HepG2 (cell line): Measurements from ENCODE around the gene WDR54. TPM values are rescaled to one million over a fixed set of nuclear protein-coding genes. Genes with fewer than 3 reads are reported as not detected.

Experiments used
- HNF1A ChIP-seq, 2 experiments: sonication (generic) in 1 of 2; formaldehyde crosslinking in 1 of 2; IDR thresholded peaks; 2 replicates each; pipeline versions ENCODE4 v1.4.0 to v1.6.1; 2016 to 2020; ENCODE audit warnings: borderline replicate concordance in 1 of 2, low read depth in 1 of 2, mild to moderate bottlenecking in 1 of 2, missing genetic modification reagents in 1 of 2
- JUN ChIP-seq: sonication (generic); formaldehyde crosslinking; IDR thresholded peaks from 2 replicates; pipeline ENCODE4 v1.4.0; 2020; ENCODE audit warnings: mild to moderate bottlenecking, missing genetic modification reagents
- KLF6 ChIP-seq: IDR thresholded peaks from 2 replicates; pipeline ENCODE4 v1.8.0; 2016; ENCODE audit warnings: missing biosample characterization, missing genetic modification reagents
- MAFK ChIP-seq, 2 experiments: IDR thresholded peaks in 1 of 2; conservative IDR thresholded peaks in 1 of 2; 2 replicates each; pipeline ENCODE4 v1.6.1; 2011; ENCODE audit warnings: improper control_type of control experiment in 2 of 2, low read length in 2 of 2
- PHF8 ChIP-seq: sonication (generic); formaldehyde crosslinking; IDR thresholded peaks from 2 replicates; pipeline ENCODE4 v1.5.0; 2020; ENCODE audit warnings: missing genetic modification reagents
- REPIN1 ChIP-seq: sonication (generic); formaldehyde crosslinking; IDR thresholded peaks from 2 replicates; pipeline ENCODE4 v1.8.0; 2022; ENCODE audit warnings: missing genetic modification reagents, low read depth, mild to moderate bottlenecking, borderline replicate concordance
- REXO4 ChIP-seq: sonication (generic); formaldehyde crosslinking; IDR thresholded peaks from 2 replicates; pipeline ENCODE4 v1.8.0; 2022; ENCODE audit warnings: missing genetic modification reagents, mild to moderate bottlenecking, borderline replicate concordance
- RFX5 ChIP-seq: IDR thresholded peaks from 2 replicates; pipeline ENCODE4 v1.6.1; 2011; ENCODE audit warnings: low read depth, low read length, improper control_type of control experiment
- SALL2 ChIP-seq: sonication (generic); formaldehyde crosslinking; IDR thresholded peaks from 2 replicates; pipeline ENCODE4 v1.8.1; 2023; ENCODE audit warnings: mild to moderate bottlenecking, missing genetic modification reagents, inconsistent platforms
- TOPORS ChIP-seq: sonication (generic); formaldehyde crosslinking; IDR thresholded peaks from 2 replicates; pipeline ENCODE4 v1.8.0; 2023; ENCODE audit warnings: mild to moderate bottlenecking, missing genetic modification reagents
- TP53 ChIP-seq: sonication (generic); formaldehyde crosslinking; conservative IDR thresholded peaks from 2 replicates; pipeline ENCODE4 v1.4.0; 2020; ENCODE audit warnings: missing genetic modification reagents
- ZBTB39 ChIP-seq: sonication (generic); formaldehyde crosslinking; IDR thresholded peaks from 2 replicates; pipeline ENCODE4 v1.5.0; 2020; ENCODE audit warnings: missing genetic modification reagents
- ZFP1 ChIP-seq: IDR thresholded peaks from 2 replicates; pipeline ENCODE4 v1.6.1; 2016
- ZNF124 ChIP-seq: sonication (generic); formaldehyde crosslinking; IDR thresholded peaks from 2 replicates; pipeline ENCODE4 v1.4.0; 2020; ENCODE audit warnings: missing genetic modification reagents
- ZNF24 ChIP-seq: fragments of 450-650 bp; IDR thresholded peaks from 2 replicates; pipeline ENCODE4 v1.6.1; 2017; ENCODE audit warnings: antibody characterized with exemption, mild to moderate bottlenecking
- ZNF354B ChIP-seq: sonication (generic); formaldehyde crosslinking; IDR thresholded peaks from 2 replicates; pipeline ENCODE4 v1.8.0; 2022; ENCODE audit warnings: mild to moderate bottlenecking, missing genetic modification reagents
- ZNF460 ChIP-seq: sonication (generic); formaldehyde crosslinking; IDR thresholded peaks from 2 replicates; pipeline ENCODE4 v1.5.1; 2020; ENCODE audit warnings: missing genetic modification reagents, mild to moderate bottlenecking, borderline replicate concordance
- ZNF782 ChIP-seq: sonication (generic); formaldehyde crosslinking; IDR thresholded peaks from 2 replicates; pipeline ENCODE4 v1.4.0; 2020; ENCODE audit warnings: missing genetic modification reagents, mild to moderate bottlenecking, borderline replicate concordance
- polyA plus RNA-seq, 8 experiments: library from polyadenylated mRNA; depleted of rRNA in 3 of 8; stranded (reverse) in 7 of 8; unstranded in 1 of 8; fragments of >200 nt; fragmentation: Illumina TruSeq in 4 of 8; extraction: Trizol in 4 of 8; gene quantifications; 2 replicates each; pipeline versions ENCODE4 v1.2.1 to v1.2.3, GENCODE V29; 2011 to 2016; ENCODE audit warnings: low read depth in 4 of 8, missing spikeins in 1 of 8, mixed read lengths in 1 of 8; ENCODE audit not compliant: insufficient read depth in 1 of 8
- total RNA-seq, 5 experiments: library from RNA; depleted of rRNA; stranded (reverse); fragments of >200 nt; fragmentation: Illumina TruSeq; extraction: Trizol; gene quantifications; 2 replicates each; pipeline ENCODE4 v1.2.3, GENCODE V29; 2016; ENCODE audit warnings: low read depth in 1 of 5
- TF ChIP-seq, protein P1 (sequence below): sonication (generic); formaldehyde crosslinking; IDR thresholded peaks from 2 replicates; pipeline ENCODE4 v1.4.0; 2020; ENCODE audit warnings: missing genetic modification reagents

The WDR54 gene
- total and polyA plus RNA-seq, 2 of the 13 experiments (the other 11 are each of a cell fraction or from before 2014, with no cell fraction given), result 2.0 to 17.3 TPM

DNA sequence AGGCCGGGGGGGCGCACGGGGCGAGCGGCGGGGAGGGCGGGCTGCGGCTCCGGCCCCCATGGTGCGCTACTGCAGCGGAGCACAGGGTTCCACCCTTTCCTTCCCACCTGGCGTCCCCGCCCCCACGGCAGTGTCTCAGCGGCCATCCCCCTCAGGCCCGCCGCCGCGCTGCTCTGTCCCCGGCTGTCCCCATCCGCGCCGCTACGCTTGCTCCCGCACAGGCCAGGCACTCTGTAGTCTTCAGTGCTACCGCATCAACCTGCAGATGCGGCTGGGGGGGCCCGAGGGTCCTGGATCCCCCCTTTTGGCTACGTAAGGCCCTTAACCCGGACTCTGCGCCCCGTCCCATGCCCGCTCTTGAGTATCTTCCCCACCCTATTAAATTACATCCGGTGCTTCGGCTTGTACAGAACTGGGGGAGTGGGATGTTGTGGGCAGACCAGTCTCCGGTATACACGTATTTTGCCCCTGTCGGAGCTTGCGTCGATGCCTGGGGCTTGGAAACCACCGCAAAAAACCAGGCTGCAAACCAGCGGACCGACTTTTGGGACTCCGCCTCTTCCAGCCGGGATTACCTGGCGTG, 36.1 kb downstream of the WDR54 start (continued):
- no peak for TF ChIP-seq ZFP1 (CRISPR knock-in tag)
- peak; percentile 75 for TF ChIP-seq SALL2
- TF ChIP-seq MAFK (conservative IDR thresholded peaks at IDR 0.05 in 1 of 2, IDR thresholded peaks at IDR 0.05 in 1 of 2; ENCODE audit: low read length in 2 of 2), result no peak
- TF ChIP-seq ZNF782 (CRISPR knock-in tag), result peak; percentile 87; the same call in 1 of the 2 replicates
- TF ChIP-seq KLF6 (CRISPR knock-in tag), result no peak; the same call in 1 of the 2 replicates
- no peak for TF ChIP-seq ZNF460 (CRISPR knock-in tag)
- TF ChIP-seq TP53 (CRISPR knock-in tag), result no peak
- TF ChIP-seq RFX5, result no peak
- TF ChIP-seq ZNF124 (CRISPR knock-in tag), result peak; percentile 33
- TF ChIP-seq HNF1A (IDR thresholded peaks at IDR 0.05; ENCODE audit: low read depth), result peak; percentile 17; the same call in 1 of the 2 replicates
- no peak; the same call in 1 of the 2 replicates for TF ChIP-seq HNF1A (CRISPR knock-in tag; IDR thresholded peaks at IDR 0.05; ENCODE audit: borderline replicate concordance)
- TF ChIP-seq ZNF24, result no peak
- TF ChIP-seq JUN (CRISPR knock-in tag), result peak; percentile 70
- peak; percentile 60; the same call in 1 of the 2 replicates for TF ChIP-seq ZBTB39 (CRISPR knock-in tag)
- TF ChIP-seq REPIN1 (CRISPR knock-in tag), result peak; percentile 56
- TF ChIP-seq, protein P1, sequence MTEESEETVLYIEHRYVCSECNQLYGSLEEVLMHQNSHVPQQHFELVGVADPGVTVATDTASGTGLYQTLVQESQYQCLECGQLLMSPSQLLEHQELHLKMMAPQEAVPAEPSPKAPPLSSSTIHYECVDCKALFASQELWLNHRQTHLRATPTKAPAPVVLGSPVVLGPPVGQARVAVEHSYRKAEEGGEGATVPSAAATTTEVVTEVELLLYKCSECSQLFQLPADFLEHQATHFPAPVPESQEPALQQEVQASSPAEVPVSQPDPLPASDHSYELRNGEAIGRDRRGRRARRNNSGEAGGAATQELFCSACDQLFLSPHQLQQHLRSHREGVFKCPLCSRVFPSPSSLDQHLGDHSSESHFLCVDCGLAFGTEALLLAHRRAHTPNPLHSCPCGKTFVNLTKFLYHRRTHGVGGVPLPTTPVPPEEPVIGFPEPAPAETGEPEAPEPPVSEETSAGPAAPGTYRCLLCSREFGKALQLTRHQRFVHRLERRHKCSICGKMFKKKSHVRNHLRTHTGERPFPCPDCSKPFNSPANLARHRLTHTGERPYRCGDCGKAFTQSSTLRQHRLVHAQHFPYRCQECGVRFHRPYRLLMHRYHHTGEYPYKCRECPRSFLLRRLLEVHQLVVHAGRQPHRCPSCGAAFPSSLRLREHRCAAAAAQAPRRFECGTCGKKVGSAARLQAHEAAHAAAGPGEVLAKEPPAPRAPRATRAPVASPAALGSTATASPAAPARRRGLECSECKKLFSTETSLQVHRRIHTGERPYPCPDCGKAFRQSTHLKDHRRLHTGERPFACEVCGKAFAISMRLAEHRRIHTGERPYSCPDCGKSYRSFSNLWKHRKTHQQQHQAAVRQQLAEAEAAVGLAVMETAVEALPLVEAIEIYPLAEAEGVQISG (CRISPR knock-in tag), result peak; percentile 54
- peak; percentile 82 for TF ChIP-seq PHF8 (CRISPR knock-in tag)
- TF ChIP-seq REXO4, result no peak
- peak; percentile 89 for TF ChIP-seq ZNF354B (CRISPR knock-in tag)
- peak; percentile 66; the same call in 1 of the 2 replicates for TF ChIP-seq TOPORS (CRISPR knock-in tag)
